ENCODE results near the gene ATP4A.

ATP4A gene

GRCh38 chr19:35533822-35534392, 29.6 kb downstream of the ATP4A start:
- no peaks in the 10 kb centered on the region for H3K9me3 Mint-ChIP-seq
- no peak overlapping the region for H3K27ac Mint-ChIP-seq
- no peak for DNase-seq (ENCODE audit: low spot score in 2 of 2)
- H3K36me3 Mint-ChIP-seq = no peaks in the 10 kb centered on the region
- H3K4me3 Mint-ChIP-seq = peak overlapping the region; percentile 53
- peaks cover 4% of the 10 kb centered on the region for H3K4me1 Mint-ChIP-seq
- H3K27me3 Mint-ChIP-seq = peaks cover 19% of the 10 kb centered on the region
- ATAC-seq (ENCODE audit: low read depth) = peak; percentile 98

GRCh38 chr19:35533201-35533821, 30.1 kb downstream of the ATP4A start, which contains the start of gene GAPDHS:
TSS of gene GAPDHS (plus strand) at chr19:35533456. CDS start at chr19:35533528, 72 bp downstream.
- peaks cover 4% of the 10 kb centered on the region for H3K4me1 Mint-ChIP-seq
- no peak for ATAC-seq (ENCODE audit: low read depth)
- no peak for DNase-seq (ENCODE audit: low spot score in 2 of 2)
- H3K36me3 Mint-ChIP-seq = peaks cover 2% of the 10 kb centered on the region
- peaks cover 23% of the 10 kb centered on the region for H3K27me3 Mint-ChIP-seq
- H3K9me3 Mint-ChIP-seq = no peaks in the 10 kb centered on the region
- no peak within 1 kb of the TSS for H3K27ac Mint-ChIP-seq
- H3K4me3 Mint-ChIP-seq = peak within 1 kb of the TSS; percentile 53

- Mint-ChIP-seq H3K27me3 (peaks cover 42% of the 10 kb centered on the region), H3K4me3 (no peak overlapping the region), H3K36me3 (peaks cover 2% of the 10 kb centered on the region), H3K4me1 (peaks cover 4% of the 10 kb centered on the region), H3K9me3 (no peaks in the 10 kb centered on the region), H3K27ac (no peak overlapping the region)
- DNase-seq (ENCODE audit: low spot score in 2 of 2) (no peak), ATAC-seq (ENCODE audit: low read depth) (no peak)
These were observed 32.2 kb downstream of the ATP4A start for GRCh38 chr19:35531291-35531690.

GRCh38 chr19:35529241-35530218, 33.9 kb downstream of the ATP4A start:
- H3K27ac Mint-ChIP-seq = no peak overlapping the region
- H3K4me3 Mint-ChIP-seq = no peak overlapping the region
- no peaks in the 10 kb centered on the region for H3K9me3 Mint-ChIP-seq
- DNase-seq (ENCODE audit: low spot score in 2 of 2) (no peak), ATAC-seq (ENCODE audit: low read depth) (no peak)
- H3K27me3 Mint-ChIP-seq = peaks cover 44% of the 10 kb centered on the region
- peaks cover 2% of the 10 kb centered on the region for H3K36me3 Mint-ChIP-seq
- peaks cover 4% of the 10 kb centered on the region for H3K4me1 Mint-ChIP-seq

GRCh38 chr19:35528218-35529038, 35.0 kb downstream of the ATP4A start, which contains the start of gene SBSN:
TSS of gene SBSN (minus strand) at chr19:35528311. CDS start at chr19:35528281, 30 bp downstream.
- DNase-seq (ENCODE audit: low spot score in 2 of 2) (no peak), ATAC-seq (ENCODE audit: low read depth) (no peak)
- Mint-ChIP-seq H3K4me3 (no peak within 1 kb of the TSS), H3K36me3 (peaks cover 2% of the 10 kb centered on the region), H3K4me1 (no peaks in the 10 kb centered on the region), H3K27me3 (peaks cover 49% of the 10 kb centered on the region), H3K9me3 (no peaks in the 10 kb centered on the region), H3K27ac (no peak within 1 kb of the TSS)

GRCh38 chr19:35525873-35526272, 37.6 kb downstream of the ATP4A start:
- ATAC-seq (ENCODE audit: low read depth) (no peak), DNase-seq (ENCODE audit: low spot score in 2 of 2) (no peak)
- no peak overlapping the region for H3K4me3 Mint-ChIP-seq
- no peaks in the 10 kb centered on the region for H3K9me3 Mint-ChIP-seq
- H3K4me1 Mint-ChIP-seq = no peaks in the 10 kb centered on the region
- H3K36me3 Mint-ChIP-seq = peaks cover 2% of the 10 kb centered on the region
- peaks cover 40% of the 10 kb centered on the region for H3K27me3 Mint-ChIP-seq
- H3K27ac Mint-ChIP-seq = no peak overlapping the region

- no peak for ATAC-seq (ENCODE audit: low read depth)
- H3K27me3 Mint-ChIP-seq = peaks cover 38% of the 10 kb centered on the region
These were observed 39.1 kb downstream of the ATP4A start for GRCh38 chr19:35524181-35524837.

GRCh38 chr19:35522745-35523327, 40.6 kb downstream of the ATP4A start:
- DNase-seq (ENCODE audit: low spot score in 2 of 2) (no peak), ATAC-seq (ENCODE audit: low read depth) (no peak)
- Mint-ChIP-seq H3K9me3 (no peaks in the 10 kb centered on the region), H3K4me1 (peaks cover 3% of the 10 kb centered on the region), H3K27ac (no peak overlapping the region), H3K36me3 (no peaks in the 10 kb centered on the region), H3K4me3 (no peak overlapping the region), H3K27me3 (peaks cover 32% of the 10 kb centered on the region)

More at GRCh38 chr19:35524181-35524837, 39.1 kb downstream of the ATP4A start:
- H3K4me3 Mint-ChIP-seq = no peak overlapping the region
- H3K36me3 Mint-ChIP-seq = peaks cover 2% of the 10 kb centered on the region
- no peaks in the 10 kb centered on the region for H3K9me3 Mint-ChIP-seq
- no peak overlapping the region for H3K27ac Mint-ChIP-seq
- H3K4me1 Mint-ChIP-seq = peaks cover 3% of the 10 kb centered on the region
- no peak for DNase-seq (ENCODE audit: low spot score in 2 of 2)

- Mint-ChIP-seq H3K4me1 (peaks cover 3% of the 10 kb centered on the region), H3K27ac (no peak overlapping the region), H3K27me3 (peaks cover 23% of the 10 kb centered on the region), H3K4me3 (no peak overlapping the region), H3K9me3 (no peaks in the 10 kb centered on the region), H3K36me3 (no peaks in the 10 kb centered on the region)
- no peak for DNase-seq (ENCODE audit: low spot score in 2 of 2)
- no peak for ATAC-seq (ENCODE audit: low read depth)
These were observed 42.2 kb downstream of the ATP4A start for GRCh38 chr19:35521124-35521743.

GRCh38 chr19:35519291-35519690, 44.2 kb downstream of the ATP4A start:
- Mint-ChIP-seq H3K27ac (no peak overlapping the region), H3K4me3 (no peak overlapping the region), H3K9me3 (no peaks in the 10 kb centered on the region), H3K36me3 (no peaks in the 10 kb centered on the region), H3K4me1 (peaks cover 6% of the 10 kb centered on the region), H3K27me3 (peaks cover 23% of the 10 kb centered on the region)
- DNase-seq (ENCODE audit: low spot score in 2 of 2) = no peak
- no peak for ATAC-seq (ENCODE audit: low read depth)

- Mint-ChIP-seq H3K27ac (no peak overlapping the region), H3K4me1 (peaks cover 6% of the 10 kb centered on the region), H3K27me3 (peaks cover 25% of the 10 kb centered on the region), H3K9me3 (no peaks in the 10 kb centered on the region), H3K36me3 (no peaks in the 10 kb centered on the region), H3K4me3 (no peak overlapping the region)
- DNase-seq (ENCODE audit: low spot score in 2 of 2) = no peak
- ATAC-seq (ENCODE audit: low read depth) = no peak
These were observed 45.1 kb downstream of the ATP4A start for GRCh38 chr19:35518313-35518712.

- ATAC-seq (ENCODE audit: low read depth) (no peak), DNase-seq (ENCODE audit: low spot score in 2 of 2) (no peak)
- Mint-ChIP-seq H3K4me3 (no peak overlapping the region), H3K27ac (no peak overlapping the region), H3K4me1 (peaks cover 6% of the 10 kb centered on the region), H3K9me3 (no peaks in the 10 kb centered on the region), H3K36me3 (no peaks in the 10 kb centered on the region), H3K27me3 (peaks cover 27% of the 10 kb centered on the region)
These were observed 46.1 kb downstream of the ATP4A start for GRCh38 chr19:35517342-35517741.
